ENCODE data around the gene BRINP3. TPM values are rescaled to one million over a fixed set of nuclear protein-coding genes. Genes with fewer than 3 reads are reported as not detected.

The BRINP3 gene
- total RNA-seq, 1 donor, result 2.3 TPM

DNA sequence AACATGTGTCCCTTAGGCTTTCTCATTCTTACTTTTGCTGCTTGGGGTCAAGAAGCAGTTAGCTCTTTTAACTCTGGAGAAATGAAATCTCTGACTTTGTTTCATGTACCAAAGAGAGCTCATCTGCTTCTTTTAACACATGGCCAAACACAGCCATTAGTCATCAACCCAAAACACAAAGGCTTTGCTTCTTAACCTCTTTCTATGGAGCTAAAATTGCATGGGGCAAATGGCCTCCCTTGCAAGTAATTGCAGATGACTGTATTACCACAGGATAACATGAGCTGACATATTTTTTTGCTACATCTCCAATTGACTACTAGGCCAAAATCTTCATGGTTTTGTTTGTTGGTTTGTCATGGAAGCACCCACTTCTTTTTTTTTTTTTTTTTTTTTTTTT lies 300.9 kb downstream of the BRINP3 start:
- no peak overlapping the region for H3K4me3 ChIP-seq (ENCODE audit: low read depth, low read length)
- DNase-seq (ENCODE audit: low read depth), result peak; percentile 62
- TF ChIP-seq, protein P1, sequence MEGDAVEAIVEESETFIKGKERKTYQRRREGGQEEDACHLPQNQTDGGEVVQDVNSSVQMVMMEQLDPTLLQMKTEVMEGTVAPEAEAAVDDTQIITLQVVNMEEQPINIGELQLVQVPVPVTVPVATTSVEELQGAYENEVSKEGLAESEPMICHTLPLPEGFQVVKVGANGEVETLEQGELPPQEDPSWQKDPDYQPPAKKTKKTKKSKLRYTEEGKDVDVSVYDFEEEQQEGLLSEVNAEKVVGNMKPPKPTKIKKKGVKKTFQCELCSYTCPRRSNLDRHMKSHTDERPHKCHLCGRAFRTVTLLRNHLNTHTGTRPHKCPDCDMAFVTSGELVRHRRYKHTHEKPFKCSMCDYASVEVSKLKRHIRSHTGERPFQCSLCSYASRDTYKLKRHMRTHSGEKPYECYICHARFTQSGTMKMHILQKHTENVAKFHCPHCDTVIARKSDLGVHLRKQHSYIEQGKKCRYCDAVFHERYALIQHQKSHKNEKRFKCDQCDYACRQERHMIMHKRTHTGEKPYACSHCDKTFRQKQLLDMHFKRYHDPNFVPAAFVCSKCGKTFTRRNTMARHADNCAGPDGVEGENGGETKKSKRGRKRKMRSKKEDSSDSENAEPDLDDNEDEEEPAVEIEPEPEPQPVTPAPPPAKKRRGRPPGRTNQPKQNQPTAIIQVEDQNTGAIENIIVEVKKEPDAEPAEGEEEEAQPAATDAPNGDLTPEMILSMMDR (IDR thresholded peaks at IDR 0.05; ENCODE audit: insufficient read depth, low read length), result no peak

DNA sequence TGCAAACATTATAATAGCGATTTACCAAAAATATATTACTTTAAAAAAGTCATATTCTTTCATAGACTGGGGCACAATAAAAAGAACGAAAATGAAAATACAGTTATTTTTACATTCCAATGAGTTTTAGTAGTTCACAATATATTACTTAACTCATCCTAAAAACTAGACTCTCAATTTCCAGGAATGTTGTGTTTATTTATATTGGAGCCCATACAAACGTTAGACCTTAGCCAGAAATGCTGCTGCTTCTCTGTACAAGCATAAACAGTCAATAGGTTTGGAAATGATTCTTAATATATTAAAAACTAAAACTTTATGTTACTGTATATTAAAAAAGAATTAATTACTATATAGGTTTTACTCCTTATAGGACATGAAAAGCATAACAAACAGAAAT lies 302.3 kb downstream of the BRINP3 start:
- peak; percentile 69 for DNase-seq (ENCODE audit: low read depth)
- no peak overlapping the region for H3K4me3 ChIP-seq (ENCODE audit: low read depth, low read length)
- TF ChIP-seq, protein P1 (IDR thresholded peaks at IDR 0.05; ENCODE audit: insufficient read depth, low read length), result no peak

DNA sequence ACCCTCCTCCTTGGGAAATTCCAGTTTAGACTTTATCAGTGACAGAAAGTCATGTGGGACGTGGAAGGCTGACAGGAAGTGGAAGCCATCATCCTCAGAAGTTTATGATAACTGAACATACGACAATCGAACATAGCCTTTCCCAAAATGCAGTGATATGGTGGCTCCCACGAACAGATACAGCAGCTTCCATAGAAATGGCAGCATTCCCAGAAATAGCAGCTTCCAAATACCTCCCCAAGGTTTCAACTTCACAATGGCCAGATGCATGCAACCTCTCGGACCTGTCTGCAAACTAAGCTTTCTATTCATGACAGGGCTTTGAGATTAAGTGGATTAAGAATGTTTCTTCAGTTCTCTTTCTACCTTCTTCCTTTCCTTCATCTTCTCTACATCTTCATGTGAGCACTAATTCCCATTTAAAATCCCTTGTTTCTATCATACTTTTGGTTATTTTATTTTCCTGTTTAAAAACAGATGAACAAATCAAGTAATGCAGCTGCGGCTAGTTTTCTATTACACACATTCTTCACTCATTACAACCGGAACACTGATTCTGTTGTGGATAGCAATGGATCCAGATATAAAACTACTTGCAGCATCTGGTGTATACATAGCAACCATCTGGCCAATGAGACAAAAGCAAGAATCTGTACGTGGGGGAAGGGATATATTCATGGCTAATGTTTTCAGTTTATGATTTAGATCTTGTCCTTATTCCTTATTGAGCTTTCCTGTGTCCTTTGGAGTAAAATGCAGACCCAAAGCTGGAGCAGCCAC lies 304.8 kb downstream of the BRINP3 start:
- DNase-seq (ENCODE audit: low read depth), result peak; percentile 45
- no peak overlapping the region for H3K4me3 ChIP-seq (ENCODE audit: low read depth, low read length)
- TF ChIP-seq, protein P1 (IDR thresholded peaks at IDR 0.05; ENCODE audit: insufficient read depth, low read length), result no peak

DNA sequence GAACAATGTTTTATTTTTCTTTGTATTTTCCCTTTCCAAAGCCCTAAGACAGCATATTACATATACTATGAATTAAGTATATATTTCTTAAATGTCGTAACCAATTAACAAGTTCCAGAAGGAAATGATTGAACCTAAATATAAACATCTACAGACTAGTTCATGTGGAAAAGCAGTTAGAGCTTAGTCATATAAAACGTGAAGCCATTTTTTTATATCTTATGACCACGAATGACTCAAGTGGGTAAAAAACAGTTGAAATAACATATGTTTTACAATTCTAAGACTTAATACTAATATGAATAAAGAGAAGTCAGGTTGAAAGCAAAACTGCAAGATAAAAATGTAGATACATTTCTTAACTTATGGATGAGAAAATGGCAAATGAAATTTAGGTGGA lies 307.3 kb downstream of the BRINP3 start:
- peak; percentile 55 for DNase-seq (ENCODE audit: low read depth)
- TF ChIP-seq, protein P1 (IDR thresholded peaks at IDR 0.05; ENCODE audit: insufficient read depth, low read length), result no peak

DNA sequence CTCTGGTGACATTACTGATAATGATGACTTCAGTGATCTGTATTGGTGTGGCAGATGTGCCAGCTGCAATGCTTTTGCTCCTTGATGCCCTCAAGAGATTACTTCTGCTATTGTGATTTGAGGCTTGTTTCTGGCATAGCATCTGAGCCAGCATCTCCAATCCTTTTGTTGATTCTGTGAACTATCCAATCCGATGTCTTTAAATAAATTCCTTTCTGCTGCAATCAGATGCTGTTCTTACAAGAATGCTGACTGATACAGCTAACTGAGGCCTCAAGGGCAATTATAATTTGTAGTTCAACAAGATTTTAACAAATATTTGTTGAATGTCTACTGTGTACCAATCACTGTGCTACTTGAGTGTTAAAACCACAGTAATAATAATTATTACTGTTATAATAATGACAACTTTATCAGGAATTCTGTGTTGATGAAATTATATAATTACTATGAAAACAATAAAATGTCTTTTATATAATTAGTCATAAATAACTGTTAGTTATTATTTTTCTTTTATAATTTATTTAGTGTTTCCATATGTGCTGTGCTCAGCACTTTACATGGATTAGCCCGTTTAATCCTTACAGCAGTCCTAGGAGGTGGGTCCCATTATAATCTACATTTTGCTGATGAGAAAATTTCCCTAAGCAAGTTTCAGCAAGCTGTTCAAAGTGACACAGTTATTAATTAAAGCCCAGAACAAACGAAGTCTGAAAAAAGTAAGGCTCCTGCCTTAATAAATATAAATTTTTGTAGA lies 308.2 kb downstream of the BRINP3 start:
- H3K4me3 ChIP-seq (ENCODE audit: low read depth, low read length), result no peak overlapping the region
- DNase-seq (ENCODE audit: low read depth), result peak; percentile 74
- TF ChIP-seq, protein P1 (IDR thresholded peaks at IDR 0.05; ENCODE audit: insufficient read depth, low read length), result no peak

More for the DNA sequence above, 307.3 kb downstream of the BRINP3 start:
- H3K4me3 ChIP-seq (ENCODE audit: low read depth, low read length), result no peak overlapping the region

DNA sequence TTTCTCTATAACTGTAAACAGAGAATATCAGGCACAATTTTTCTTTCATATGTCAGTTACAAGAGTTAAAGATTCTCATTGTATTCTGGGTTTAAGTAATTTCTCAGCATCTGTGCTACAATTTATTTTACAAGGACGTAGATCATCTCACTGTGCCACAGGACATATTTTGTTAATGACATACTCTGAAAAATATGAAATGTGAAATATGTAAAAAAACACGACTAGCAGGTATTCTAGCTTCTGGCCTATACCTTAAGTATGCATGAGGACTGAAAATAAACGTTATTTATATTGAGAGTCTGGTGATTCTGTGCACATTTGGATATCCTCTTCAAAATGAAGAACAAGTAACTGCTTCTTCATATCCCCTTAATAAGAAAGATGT lies 308.8 kb downstream of the BRINP3 start:
- no peak for DNase-seq (ENCODE audit: low read depth)
- H3K4me3 ChIP-seq (ENCODE audit: low read depth, low read length), result no peak overlapping the region
- TF ChIP-seq, protein P1 (IDR thresholded peaks at IDR 0.05; ENCODE audit: insufficient read depth, low read length), result no peak
